GM23338 (cell line): ENCODE measurements around the gene MAMDC2. TPM values are rescaled to one million over a fixed set of nuclear protein-coding genes. Genes with fewer than 3 reads are reported as not detected.

Experiments used
- ATAC-seq: fragments of 200-7000 bp; cut with Tn5 transposase; 3 replicates; pipeline ENCODE4 v1.9.1; 2020
- DNase-seq: peaks from one replicate; pipeline ENCODE4 v3.0.0-alpha.2; 2015; ENCODE audit warnings: low spot score
- H2AFZ ChIP-seq: fragments of 200-600 bp; sonication (generic); 2 replicates; pipeline ENCODE4 v1.8.0; 2016; ENCODE audit warnings: antibody characterized with exemption, mild to moderate bottlenecking, moderate library complexity
- H3F3A ChIP-seq: fragments of 200-600 bp; sonication (generic); replicated peaks from 2 replicates; pipeline ENCODE4 v1.8.0; 2017; ENCODE audit warnings: antibody characterized with exemption, mixed run types, low read depth
- H3K27ac ChIP-seq: fragments of 200-600 bp; sonication (generic); 2 replicates; pipeline ENCODE4 v1.6.1; 2016; ENCODE audit warnings: low read depth
- H3K27me3 ChIP-seq: fragments of 200-600 bp; sonication (generic); 2 replicates; pipeline ENCODE4 v1.8.0; 2016; ENCODE audit warnings: mild to moderate bottlenecking, mixed run types, moderate library complexity; ENCODE audit not compliant: insufficient read depth
- H3K36me3 ChIP-seq: fragments of 200-600 bp; sonication (generic); 2 replicates; pipeline ENCODE4 v1.8.0; 2016; ENCODE audit warnings: mild to moderate bottlenecking; ENCODE audit not compliant: insufficient read depth
- H3K4me1 ChIP-seq: fragments of 200-600 bp; sonication (generic); 2 replicates; pipeline ENCODE4 v1.8.0; 2016; ENCODE audit warnings: mild to moderate bottlenecking, moderate library complexity; ENCODE audit not compliant: insufficient read depth
- H3K4me2 ChIP-seq: fragments of 200-600 bp; sonication (generic); 2 replicates; pipeline ENCODE4 v1.7.1; 2017; ENCODE audit warnings: mixed run types
- H3K4me3 ChIP-seq: fragments of 200-600 bp; sonication (generic); 2 replicates; pipeline ENCODE4 v1.6.1; 2016; ENCODE audit warnings: mixed run types
- H3K79me2 ChIP-seq: fragments of 200-600 bp; sonication (generic); replicated peaks from 2 replicates; pipeline ENCODE4 v1.8.0; 2017; ENCODE audit warnings: mild to moderate bottlenecking; ENCODE audit not compliant: insufficient read depth
- H3K9me2 ChIP-seq: fragments of 200-600 bp; sonication (generic); 2 replicates; pipeline ENCODE4 v1.8.0; 2017; ENCODE audit not compliant: insufficient read depth
- H4K20me1 ChIP-seq: fragments of 200-600 bp; sonication (generic); replicated peaks from 2 replicates; pipeline ENCODE4 v1.8.0; 2017; ENCODE audit warnings: mild to moderate bottlenecking; ENCODE audit not compliant: insufficient read depth
- H3K27ac Mint-ChIP-seq: 2 replicates; pipeline ENCODE4 v1.8.0; 2020; ENCODE audit warnings: inconsistent platforms, mild to moderate bottlenecking, moderate library complexity, mixed read lengths
- H3K27me3 Mint-ChIP-seq: 3 replicates; pipeline ENCODE4 v1.8.0; 2022; ENCODE audit warnings: low read depth, mild to moderate bottlenecking, moderate library complexity, mixed read lengths, inconsistent platforms; ENCODE audit not compliant: insufficient read depth, poor library complexity
- H3K36me3 Mint-ChIP-seq: 3 replicates; pipeline ENCODE4 v1.8.0; 2021; ENCODE audit warnings: low read depth, mild to moderate bottlenecking, inconsistent platforms, moderate library complexity, mixed read lengths
- H3K4me1 Mint-ChIP-seq: 3 replicates; pipeline ENCODE4 v1.8.0; 2020; ENCODE audit warnings: mild to moderate bottlenecking, inconsistent platforms, mixed read lengths
- H3K4me3 Mint-ChIP-seq: 3 replicates; pipeline ENCODE4 v1.8.0; 2021; ENCODE audit warnings: moderate library complexity, mild to moderate bottlenecking, inconsistent platforms, mixed read lengths
- H3K9me3 Mint-ChIP-seq: 3 replicates; pipeline ENCODE4 v1.8.0; 2020; ENCODE audit warnings: moderate library complexity, mild to moderate bottlenecking, inconsistent platforms, mixed read lengths
- CREB1 ChIP-seq: fragments of 250-450 bp; sonication (Bioruptor Pico); IDR thresholded peaks from 2 replicates; pipeline ENCODE4 v1.5.0; 2020; ENCODE audit warnings: low read depth, mild to moderate bottlenecking, moderate library complexity
- CTCF ChIP-seq, 2 experiments: fragments of 200-600 bp in 1 of 2; sonication (generic) in 1 of 2; conservative IDR thresholded peaks; 2 replicates each; pipeline versions ENCODE4 v1.5.1 to v1.6.1; 2016 to 2017; ENCODE audit warnings: antibody characterized with exemption in 2 of 2, low read depth in 2 of 2, mild to moderate bottlenecking in 2 of 2, moderate library complexity in 1 of 2
- EZH2 ChIP-seq: fragments of 200-600 bp; sonication (generic); IDR thresholded peaks from one replicate; pipeline ENCODE4 v1.8.0; 2017; ENCODE audit warnings: antibody characterized with exemption, mild to moderate bottlenecking, low read depth; ENCODE audit not compliant: unreplicated experiment
- EZH2phosphoT487 ChIP-seq: fragments of 200-600 bp; sonication (generic); IDR thresholded peaks from one replicate; pipeline ENCODE4 v1.8.1; 2018; ENCODE audit warnings: antibody characterized with exemption; ENCODE audit not compliant: unreplicated experiment
- JUNB ChIP-seq: IDR thresholded peaks from one replicate; pipeline ENCODE4 v1.6.1; 2016; ENCODE audit warnings: antibody characterized with exemption; ENCODE audit not compliant: unreplicated experiment
- NANOG ChIP-seq: IDR thresholded peaks from 2 replicates; pipeline ENCODE4 v1.6.1; 2016; ENCODE audit warnings: antibody characterized with exemption, borderline replicate concordance
- POLR2AphosphoS5 ChIP-seq: IDR thresholded peaks from 2 replicates; pipeline ENCODE4 v1.6.1; 2016; ENCODE audit warnings: antibody characterized with exemption, low read depth
- REST ChIP-seq: IDR thresholded peaks from one replicate; pipeline ENCODE4 v1.6.1; 2018; ENCODE audit warnings: antibody characterized with exemption; ENCODE audit not compliant: unreplicated experiment
- STAT1 ChIP-seq: IDR thresholded peaks from one replicate; pipeline ENCODE4 v1.6.1; 2016; ENCODE audit warnings: antibody characterized with exemption; ENCODE audit not compliant: unreplicated experiment
- ZNF114 ChIP-seq: fragments of 250-450 bp; sonication (Bioruptor Pico); IDR thresholded peaks from 2 replicates; pipeline ENCODE4 v1.5.0; 2020; ENCODE audit warnings: mild to moderate bottlenecking, moderate library complexity
- ZNF331 ChIP-seq: fragments of 250-450 bp; sonication (Bioruptor Pico); IDR thresholded peaks from 2 replicates; pipeline ENCODE4 v1.5.0; 2020; ENCODE audit warnings: low read depth, mild to moderate bottlenecking, moderate library complexity
- ZNF462 ChIP-seq: fragments of 250-450 bp; sonication (Bioruptor Pico); IDR thresholded peaks from 2 replicates; pipeline ENCODE4 v1.5.0; 2020; ENCODE audit warnings: mild to moderate bottlenecking, moderate library complexity
- polyA plus RNA-seq: library from polyadenylated mRNA; unstranded; fragments of >200 nt; fragmentation: Nextera tagmentation; extraction: Ambion mirVana; gene quantifications from 2 replicates; pipeline ENCODE4 v1.2.1, GENCODE V29; 2016
- total RNA-seq: library from RNA; depleted of rRNA; stranded (reverse); fragments of >200 nt; shearing (Covaris generic); gene quantifications from 2 replicates; pipeline ENCODE4 v1.2.3, GENCODE V29; 2014
- TF ChIP-seq, protein P1 (sequence below): IDR thresholded peaks from 2 replicates; pipeline ENCODE4 v1.6.1; 2016; ENCODE audit warnings: antibody characterized with exemption

Gene MAMDC2
- total and polyA plus RNA-seq, 2 experiments from 2014 or later, result 7.7 to 19.6 TPM

GRCh38 chr9:70205366-70206020 is 161.8 kb downstream of the MAMDC2 start:
- Histone ChIP-seq H4K20me1 (no peaks in the 10 kb centered on the region), H2AFZ (no peak overlapping the region), H3K27ac (no peak overlapping the region), H3K4me1 (peaks cover 4% of the 10 kb centered on the region; the same call in 1 of the 2 replicates), H3K9me2 (no peaks in the 10 kb centered on the region), H3K79me2 (no peaks in the 10 kb centered on the region), H3K36me3 (no peaks in the 10 kb centered on the region), H3K27me3 (no peaks in the 10 kb centered on the region), H3K4me3 (no peak overlapping the region), H3F3A (no peaks in the 10 kb centered on the region), H3K4me2 (no peak overlapping the region)
- DNase-seq, result no peak
- peaks cover 2% of the 10 kb centered on the region for H3K27me3 Mint-ChIP-seq
- peaks cover 43% of the 10 kb centered on the region for H3K9me3 Mint-ChIP-seq
- H3K4me1 Mint-ChIP-seq, result peaks cover 8% of the 10 kb centered on the region
- H3K36me3 Mint-ChIP-seq, result peaks cover 30% of the 10 kb centered on the region
- no peak for ATAC-seq
- no peak for TF ChIP-seq REST
- TF ChIP-seq ZNF462, result no peak
- no peak for TF ChIP-seq STAT1
- TF ChIP-seq POLR2AphosphoS5, result no peak
- TF ChIP-seq ZNF114 (CRISPR knock-in tag), result no peak
- no peak for TF ChIP-seq EZH2
- TF ChIP-seq, protein P1, sequence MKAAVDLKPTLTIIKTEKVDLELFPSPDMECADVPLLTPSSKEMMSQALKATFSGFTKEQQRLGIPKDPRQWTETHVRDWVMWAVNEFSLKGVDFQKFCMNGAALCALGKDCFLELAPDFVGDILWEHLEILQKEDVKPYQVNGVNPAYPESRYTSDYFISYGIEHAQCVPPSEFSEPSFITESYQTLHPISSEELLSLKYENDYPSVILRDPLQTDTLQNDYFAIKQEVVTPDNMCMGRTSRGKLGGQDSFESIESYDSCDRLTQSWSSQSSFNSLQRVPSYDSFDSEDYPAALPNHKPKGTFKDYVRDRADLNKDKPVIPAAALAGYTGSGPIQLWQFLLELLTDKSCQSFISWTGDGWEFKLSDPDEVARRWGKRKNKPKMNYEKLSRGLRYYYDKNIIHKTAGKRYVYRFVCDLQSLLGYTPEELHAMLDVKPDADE, result no peak
- TF ChIP-seq NANOG, result no peak
- TF ChIP-seq EZH2phosphoT487, result no peak
- TF ChIP-seq CTCF (conservative IDR thresholded peaks at IDR 0.05; ENCODE audit: low read depth in 2 of 2), result no peak
- no peak for TF ChIP-seq JUNB
- TF ChIP-seq CREB1 (CRISPR knock-in tag), result no peak
- TF ChIP-seq ZNF331 (CRISPR knock-in tag), result no peak
- H3K4me3 Mint-ChIP-seq, result no peak overlapping the region
- no peak overlapping the region for H3K27ac Mint-ChIP-seq
